ENCODE results near the gene KIF4B.

- TF ChIP-seq, protein P1, sequence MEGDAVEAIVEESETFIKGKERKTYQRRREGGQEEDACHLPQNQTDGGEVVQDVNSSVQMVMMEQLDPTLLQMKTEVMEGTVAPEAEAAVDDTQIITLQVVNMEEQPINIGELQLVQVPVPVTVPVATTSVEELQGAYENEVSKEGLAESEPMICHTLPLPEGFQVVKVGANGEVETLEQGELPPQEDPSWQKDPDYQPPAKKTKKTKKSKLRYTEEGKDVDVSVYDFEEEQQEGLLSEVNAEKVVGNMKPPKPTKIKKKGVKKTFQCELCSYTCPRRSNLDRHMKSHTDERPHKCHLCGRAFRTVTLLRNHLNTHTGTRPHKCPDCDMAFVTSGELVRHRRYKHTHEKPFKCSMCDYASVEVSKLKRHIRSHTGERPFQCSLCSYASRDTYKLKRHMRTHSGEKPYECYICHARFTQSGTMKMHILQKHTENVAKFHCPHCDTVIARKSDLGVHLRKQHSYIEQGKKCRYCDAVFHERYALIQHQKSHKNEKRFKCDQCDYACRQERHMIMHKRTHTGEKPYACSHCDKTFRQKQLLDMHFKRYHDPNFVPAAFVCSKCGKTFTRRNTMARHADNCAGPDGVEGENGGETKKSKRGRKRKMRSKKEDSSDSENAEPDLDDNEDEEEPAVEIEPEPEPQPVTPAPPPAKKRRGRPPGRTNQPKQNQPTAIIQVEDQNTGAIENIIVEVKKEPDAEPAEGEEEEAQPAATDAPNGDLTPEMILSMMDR (IDR thresholded peaks at IDR 0.05): no peak
- no peak for TF ChIP-seq POLR2A (IDR thresholded peaks at IDR 0.05)
Measured at GRCh38 chr5:154989626-154990025, 23.9 kb upstream of the KIF4B start.
